GM19239 (cell line): ENCODE measurements around the gene CDON.

Experiments used
- DNase-seq: peaks from one replicate; pipeline ENCODE4 v3.0.0; 2011; ENCODE audit warnings: low spot score; ENCODE audit not compliant: insufficient read length
- FAIRE-seq: peaks from 2 replicates; lab custom pipeline; 2011; peaks lifted over from hg19 to GRCh38; lab: Jason Lieb, UNC

The CDON gene

GRCh38 chr11:125949271-125950177 lies 113.1 kb downstream of the CDON start:
- FAIRE-seq (no peak), DNase-seq (no peak)

DNA sequence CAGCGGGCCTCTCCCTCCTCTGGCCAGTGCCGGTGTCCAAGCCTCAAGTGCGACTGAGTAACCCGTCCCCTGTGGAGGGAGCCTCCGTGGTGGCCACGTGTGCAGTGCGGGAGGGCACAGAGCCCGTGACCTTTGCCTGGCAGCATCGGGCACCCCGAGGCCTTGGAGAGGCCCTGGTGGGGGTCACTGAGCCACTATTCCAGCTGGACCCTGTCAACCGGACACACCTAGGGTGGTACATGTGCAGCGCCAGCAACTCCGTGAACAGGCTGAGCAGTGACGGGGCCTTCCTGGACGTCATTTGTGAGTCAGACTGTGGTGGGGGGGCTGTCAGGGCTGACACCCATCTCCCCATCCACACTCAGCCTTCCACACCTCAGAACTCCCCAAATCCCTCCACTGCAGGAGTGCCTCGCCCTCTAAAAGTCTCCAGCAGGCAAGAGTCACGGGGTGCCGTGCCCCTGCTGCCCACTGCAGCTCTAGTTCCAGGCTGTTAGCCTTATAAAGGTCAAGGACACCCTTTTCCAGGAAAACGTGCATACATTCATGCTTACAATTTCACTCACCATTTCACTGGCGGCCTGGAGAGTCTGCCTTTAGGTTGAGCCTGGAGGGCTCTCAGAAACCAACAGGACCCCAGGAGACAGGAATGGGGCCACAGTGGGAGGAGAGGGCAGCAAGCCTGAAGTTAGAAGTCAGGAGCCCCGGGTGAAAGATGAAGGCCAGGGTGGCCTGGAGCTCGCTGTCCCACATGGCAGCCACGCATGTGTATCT lies 114.2 kb downstream of the CDON start:
- no peak for DNase-seq
- FAIRE-seq: no peak

DNA sequence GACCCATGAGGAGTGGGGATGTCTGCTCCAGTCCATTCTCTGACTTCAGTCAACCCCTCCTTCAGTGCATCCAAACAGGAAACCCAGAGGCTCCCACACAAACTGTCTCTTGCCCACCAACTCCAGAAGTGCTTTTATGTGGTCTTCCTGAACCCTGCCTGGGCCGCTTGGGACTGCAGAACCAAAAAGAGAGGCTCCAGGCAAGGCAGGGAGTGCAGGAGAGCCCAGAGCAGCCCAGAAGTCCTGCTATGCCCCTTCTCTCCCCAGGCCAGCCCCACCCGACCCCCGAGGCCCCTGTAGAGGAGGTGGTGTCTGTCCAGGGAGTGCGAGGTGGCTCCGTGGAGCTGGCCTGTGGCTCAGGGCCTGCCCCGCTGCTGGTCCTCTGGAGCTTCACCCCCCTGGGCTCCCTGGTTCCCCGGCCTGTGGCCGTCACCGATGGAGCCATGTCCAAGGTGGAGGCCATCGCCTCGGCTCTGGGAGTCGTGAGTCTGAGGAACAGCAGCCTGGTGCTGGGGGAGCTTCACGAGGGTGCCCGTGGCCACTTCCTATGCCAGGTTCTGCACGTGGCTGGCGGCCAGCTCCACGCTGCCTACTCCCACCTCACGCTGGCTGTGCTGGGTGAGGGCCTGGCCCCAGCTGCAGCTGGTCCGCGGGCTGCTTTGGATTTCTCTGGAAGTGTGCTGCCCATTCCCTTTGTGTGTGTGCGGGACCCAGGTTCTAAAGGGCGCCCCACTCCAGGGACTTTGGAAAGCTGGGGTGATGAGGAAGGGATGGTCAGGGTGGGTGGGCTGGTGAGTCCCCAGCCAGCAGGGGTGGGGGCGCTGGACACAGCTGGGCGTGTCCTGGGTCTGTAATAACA lies 115.0 kb downstream of the CDON start:
- no peak for DNase-seq
- no peak for FAIRE-seq

- DNase-seq: no peak
- FAIRE-seq: no peak
Observed at GRCh38 chr11:125946712-125947418, 115.8 kb downstream of the CDON start.

GRCh38 chr11:125945797-125946520 lies 116.7 kb downstream of the CDON start, which contains the start of gene VSIG10L2:
Gene VSIG10L2, plus strand, starts transcription at chr11:125946044. Its CDS starts 12 bp downstream, at chr11:125946056.
- DNase-seq (no peak), FAIRE-seq (no peak)

DNA sequence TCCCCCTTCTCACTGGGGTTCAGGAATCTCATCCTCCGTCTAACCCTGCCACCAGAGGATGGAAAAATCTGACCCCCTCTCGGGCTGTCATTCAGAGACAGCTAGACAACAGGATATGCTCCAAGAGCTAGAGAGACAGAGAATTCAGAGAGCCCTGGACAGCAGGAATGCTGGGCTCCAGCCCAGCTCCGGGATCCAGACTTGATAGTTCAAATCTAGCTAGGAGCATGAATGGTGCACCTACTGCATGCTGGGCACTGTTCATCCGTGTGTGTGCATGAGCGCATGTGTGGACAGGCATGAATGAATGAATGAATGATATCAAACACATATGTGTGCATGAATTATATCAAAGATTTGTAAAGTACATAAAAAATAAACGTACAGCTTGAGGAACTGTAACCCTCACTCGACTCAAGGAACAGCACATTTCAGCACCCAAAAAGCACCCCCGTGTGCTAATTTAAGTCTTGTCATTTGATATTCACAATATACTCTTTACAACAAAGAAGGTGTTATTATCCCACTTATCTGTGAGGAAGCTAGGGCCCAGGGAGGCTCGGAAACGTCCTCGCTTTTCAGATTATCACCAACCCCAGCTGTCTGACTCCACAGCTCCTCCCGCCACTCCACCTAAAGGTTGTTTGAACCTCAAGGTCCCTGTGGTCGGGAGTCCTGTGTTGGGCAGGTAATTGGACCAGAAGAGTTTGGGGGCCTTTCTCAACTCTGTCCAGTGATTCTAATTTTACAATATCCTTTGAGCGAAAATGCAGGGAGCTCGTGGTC lies 117.5 kb downstream of the CDON start:
- DNase-seq: no peak
- no peak for FAIRE-seq

DNA sequence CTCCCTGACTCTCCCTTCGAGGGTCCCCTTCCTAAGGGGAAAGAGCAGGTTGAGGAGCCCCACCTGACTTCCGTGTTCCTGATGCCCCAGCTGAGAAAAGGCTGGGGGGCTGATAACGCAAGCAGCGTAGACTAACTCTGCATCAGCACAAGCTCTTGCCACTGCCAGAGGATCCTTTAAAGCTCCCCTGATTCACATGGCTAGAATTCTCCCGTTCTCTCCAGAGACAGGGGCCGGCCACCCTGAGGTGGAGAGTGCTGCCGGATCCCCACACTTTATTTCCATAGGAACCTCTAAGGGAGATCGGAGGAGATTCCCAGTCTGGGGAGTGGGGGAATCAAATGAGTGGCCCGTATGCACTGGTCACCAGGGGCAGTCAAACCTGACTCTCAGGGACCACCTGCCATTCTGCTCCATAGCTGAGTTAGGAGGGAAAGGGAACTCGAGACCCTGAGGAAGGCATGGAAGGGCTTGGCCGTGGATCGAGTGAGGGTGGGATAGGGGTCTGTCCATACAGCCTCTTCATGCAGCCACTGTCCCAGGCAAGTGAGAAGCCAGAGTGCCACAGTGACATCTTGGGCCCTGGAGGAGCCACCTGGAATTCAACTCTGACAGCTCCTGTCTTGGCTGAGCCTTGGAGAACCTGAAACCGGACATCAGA lies 118.2 kb downstream of the CDON start:
- no peak for DNase-seq
- FAIRE-seq: no peak

DNA sequence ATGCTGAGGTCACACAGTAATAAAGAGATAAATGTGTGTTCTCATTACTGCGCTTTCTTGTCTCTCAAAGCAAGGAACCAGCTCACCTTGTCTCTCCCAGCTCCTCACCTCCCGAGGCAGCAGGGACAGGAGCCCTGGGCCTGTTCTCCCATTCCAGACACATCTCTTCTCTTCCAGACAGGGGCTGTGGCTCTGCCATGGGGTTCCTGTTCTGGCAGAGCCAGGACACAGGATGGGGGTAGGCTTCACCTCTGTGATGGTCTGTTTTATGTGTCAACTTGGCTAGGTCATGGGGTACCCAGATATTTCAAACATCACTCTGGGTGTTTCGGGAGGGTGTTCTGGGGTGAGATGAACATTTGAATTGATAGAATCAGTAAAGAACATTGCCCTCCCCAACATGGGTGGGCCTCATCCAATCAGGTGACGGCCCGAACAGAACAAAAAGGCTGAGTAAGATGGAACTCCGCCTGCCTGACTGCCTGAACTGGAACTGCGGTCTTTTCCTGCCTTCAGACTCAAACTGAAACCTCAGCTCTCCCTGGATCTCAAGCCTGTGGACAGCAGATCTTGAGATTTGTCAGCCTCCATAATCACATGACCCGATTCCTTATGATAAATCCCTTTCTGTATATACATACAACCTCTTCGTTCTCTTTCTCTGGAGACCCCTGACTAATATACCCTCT lies 118.9 kb downstream of the CDON start:
- FAIRE-seq (no peak), DNase-seq (no peak)

DNA sequence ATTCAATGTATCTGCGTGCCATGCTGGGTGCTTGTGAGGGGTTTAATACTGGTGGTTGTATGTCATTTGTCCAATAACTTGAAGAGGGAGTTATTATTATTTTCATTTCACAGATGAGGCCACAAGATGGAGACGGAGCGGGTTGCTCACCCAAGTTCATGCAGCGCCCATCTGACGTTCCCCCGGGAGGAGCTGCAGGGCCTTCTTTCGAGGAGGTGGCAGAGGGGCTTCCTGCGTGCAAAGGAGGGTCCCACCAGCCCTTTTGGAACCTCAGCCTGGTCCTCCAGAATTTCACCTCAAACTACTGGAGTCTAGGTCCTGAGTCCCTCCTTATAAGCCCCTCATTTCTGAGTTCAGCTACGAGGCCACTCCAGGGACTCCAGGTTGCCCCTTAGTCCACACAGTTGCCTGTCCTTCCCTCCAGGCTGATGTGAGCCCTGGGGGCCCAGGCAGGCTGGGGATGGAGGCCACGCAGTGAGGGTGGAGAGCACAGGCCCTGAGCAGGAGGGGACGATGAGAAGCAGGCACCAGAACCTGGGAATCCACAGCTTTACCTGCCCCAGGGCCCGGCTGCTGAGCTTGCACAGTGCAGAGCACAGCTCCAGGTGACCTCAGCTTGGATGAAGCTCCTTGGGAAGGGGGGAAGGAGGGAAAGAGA lies 119.8 kb downstream of the CDON start:
- DNase-seq (no peak), FAIRE-seq (no peak)

GRCh38 chr11:125941619-125942611 lies 120.8 kb downstream of the CDON start:
- DNase-seq (peak; percentile 36), FAIRE-seq (no peak)

DNA sequence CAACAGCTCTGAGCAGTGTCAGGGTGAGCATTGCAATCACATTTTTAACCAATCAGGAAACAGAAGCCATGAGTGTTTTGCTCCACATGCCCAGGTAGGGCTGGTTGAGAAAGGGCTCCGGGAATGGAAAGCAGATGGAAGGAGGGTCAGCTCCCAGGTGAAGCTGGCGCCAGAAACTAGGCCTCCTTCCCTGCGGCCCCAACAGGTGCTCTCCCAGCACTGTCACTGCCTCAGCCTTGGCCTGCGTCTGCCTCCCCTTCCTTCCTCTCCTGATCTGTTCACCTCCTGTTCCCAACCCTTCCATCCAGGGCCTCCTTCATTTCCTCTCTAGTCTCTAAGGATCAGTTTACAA lies 121.4 kb downstream of the CDON start:
- no peak for DNase-seq
- FAIRE-seq: no peak

DNA sequence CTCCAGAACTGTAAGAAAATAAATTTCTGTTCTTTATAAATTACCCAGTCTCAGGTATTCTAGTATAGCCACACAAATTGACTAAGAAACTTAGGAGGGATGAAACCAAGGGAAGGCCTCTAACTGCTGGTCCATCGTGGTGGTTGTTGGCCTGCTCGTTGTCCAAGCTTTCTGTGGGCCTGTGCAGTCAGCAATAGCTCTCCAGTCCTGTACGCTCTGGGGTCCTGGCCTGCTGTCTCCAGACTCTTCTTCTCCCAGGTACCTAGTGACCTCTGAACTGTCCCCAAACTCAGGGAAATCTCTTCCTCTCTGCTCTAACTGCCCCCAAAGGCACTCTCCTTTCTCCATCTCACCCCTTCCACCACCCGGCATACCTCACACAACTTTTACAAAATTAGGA lies 122.5 kb downstream of the CDON start:
- DNase-seq (no peak), FAIRE-seq (no peak)

DNA sequence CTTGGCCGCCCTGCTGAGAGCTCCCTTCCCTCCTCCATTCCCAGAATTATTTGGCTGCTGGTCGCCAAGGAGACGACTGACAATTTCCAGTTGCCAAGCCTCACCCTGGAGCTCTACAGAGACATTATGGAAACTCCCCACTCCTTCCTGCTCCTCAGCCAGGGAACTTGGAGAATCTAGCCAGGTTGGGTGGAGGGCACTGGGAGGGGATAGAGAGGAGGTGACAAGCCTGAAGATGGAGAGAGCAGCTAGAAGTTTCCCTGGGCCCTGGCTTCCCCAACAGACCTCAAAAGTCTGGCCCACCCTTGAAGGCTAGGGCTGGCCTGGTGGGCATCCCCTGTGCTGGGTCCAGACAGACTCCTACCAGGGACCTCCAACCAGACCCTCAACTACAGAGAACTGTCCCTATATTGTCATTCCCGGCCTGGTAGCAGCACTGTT lies 123.6 kb downstream of the CDON start:
- no peak for DNase-seq
- no peak for FAIRE-seq

DNA sequence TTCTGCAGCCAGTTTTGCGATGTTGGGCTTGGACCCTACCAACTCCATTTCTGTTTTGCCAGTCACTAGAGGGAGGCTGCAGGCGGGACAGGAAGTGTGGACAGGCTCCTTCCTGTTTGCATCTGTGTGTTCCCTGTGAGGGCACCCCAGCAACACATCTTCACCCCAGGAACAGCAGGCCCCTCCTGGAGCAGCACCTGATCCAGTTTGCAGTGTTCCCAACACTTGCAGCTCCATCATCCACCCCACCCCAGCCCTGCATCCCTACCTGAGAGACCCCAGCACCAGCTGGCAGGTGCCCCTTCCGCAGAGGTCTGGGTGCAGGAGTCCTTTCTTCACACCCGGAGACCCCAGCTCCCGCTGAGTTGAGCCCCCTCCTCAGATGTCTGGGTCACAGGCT lies 124.2 kb downstream of the CDON start:
- no peak for DNase-seq
- no peak for FAIRE-seq

DNA sequence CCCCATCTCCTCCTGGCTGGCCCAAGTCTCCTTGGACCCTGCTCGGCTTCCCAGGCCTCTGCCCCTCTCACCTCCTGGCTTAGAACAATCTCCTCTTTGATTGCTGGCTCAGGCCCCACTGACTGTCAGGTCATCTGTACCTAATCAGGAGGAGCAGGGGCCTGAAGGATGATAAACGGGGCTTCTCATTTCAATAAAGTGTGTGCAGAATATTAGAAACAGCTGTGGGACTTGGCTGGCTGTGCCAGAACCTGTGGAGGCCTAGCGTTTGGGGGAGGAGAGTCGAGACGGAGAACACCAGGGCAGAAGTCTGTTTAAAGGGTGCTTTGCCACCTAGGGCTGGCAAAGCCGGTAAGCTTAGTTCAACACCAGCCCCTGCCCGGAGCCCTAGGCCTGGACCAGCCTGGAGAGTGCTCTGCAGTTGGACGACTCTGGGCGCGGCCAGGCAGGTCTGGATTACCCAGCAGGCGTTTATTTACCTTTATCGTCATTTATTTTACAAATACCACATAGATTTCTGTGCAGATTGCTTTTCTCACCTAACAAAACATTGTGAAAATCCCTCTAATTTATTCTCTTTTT lies 127.0 kb downstream of the CDON start:
- DNase-seq: no peak

More for the DNA sequence above, 127.0 kb downstream of the CDON start:
- FAIRE-seq: no peak
